NCI-H748 (cell line): ENCODE data around the gene IL17RA.

ENCODE experiments used
- DNase-seq: peaks from one replicate; lab custom pipeline; 2025; ENCODE audit not compliant: unreplicated experiment; lab: John Stamatoyannopoulos, UW

The IL17RA gene

GRCh38 chr22:17083811-17084441, 874 bp upstream of the IL17RA start:
- no peak for DNase-seq

DNA sequence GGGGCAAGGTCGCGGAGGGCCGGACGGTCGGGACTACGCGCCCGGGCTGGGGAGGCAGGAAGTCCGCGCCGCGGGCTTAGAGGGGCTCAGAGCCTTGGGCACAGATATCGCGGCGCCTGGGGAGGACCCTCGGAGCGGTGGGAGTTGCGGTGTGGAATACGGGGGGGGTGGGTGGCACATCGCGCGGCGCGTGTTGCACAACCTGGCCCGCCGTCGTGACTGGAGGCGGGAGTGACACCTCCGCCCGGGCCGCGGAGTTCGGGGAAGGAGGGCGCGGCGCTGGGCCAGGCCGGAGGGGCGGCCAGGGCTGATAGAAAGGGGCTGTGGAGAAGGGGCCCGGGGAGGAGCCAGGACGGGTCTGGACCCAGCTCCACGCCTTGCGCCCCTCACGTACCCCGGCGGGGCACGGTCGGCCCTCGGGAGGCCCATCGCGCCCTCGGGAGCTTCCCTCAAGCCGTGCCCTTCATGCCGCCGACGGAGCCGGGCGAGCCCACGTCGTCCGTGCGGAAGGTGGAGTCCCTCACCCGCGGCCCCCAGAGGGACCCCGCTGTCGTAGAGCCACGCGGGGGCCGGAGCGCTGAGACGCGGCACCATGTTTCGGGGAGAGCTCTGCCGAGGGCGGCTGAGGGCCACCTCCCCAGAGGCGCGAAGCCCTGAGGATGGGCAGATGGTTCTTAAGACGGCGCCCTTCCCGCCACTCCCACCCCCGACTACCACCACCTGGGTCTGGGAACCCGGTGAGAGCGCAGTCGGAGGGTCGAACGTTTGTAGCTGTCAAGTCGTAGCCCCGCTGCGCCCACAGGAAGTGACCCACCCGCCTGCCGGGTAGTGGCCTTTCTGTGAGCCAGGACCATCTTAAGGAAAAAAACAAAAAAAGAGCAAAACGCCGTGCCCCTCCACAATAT, 729 bp downstream of the IL17RA start:
- no peak for DNase-seq

GRCh38 chr22:17086296-17086695, 1.5 kb downstream of the IL17RA start:
- DNase-seq = no peak

DNA sequence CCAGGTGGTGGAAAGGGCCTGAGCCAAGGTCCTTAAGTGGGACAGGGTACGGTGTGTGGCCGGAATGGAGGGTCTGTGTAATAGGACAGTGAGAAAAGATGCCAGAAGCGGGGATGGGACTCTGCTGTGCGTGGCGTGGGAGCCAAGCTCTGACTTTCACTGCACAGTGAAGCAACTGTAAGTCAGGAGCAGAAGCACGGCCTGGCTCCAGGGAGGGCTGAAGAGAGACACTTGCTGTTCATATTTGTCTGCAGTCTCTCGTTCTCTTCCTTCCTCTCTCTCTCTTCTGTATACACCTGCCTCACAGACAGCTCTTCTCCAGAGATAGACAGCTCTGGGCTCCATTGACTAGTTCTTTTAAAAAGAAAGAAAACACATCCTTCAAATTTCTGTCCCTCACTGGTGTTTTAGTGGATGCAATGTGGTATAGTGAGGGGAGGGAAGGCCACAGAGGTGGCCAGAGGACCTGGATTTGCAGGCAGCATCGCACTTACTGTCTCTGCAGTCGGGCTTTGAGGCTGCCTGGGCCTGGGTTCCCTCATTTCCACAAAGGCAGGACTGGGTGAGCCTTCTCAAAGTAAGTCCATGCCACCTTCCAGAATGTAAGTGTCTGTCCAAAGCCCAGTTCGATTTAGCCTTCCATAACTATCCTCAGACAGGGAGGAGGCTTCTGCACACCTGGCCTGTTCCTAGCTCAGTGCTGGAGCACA, 2.1 kb downstream of the IL17RA start:
- DNase-seq = no peak

- no peak for DNase-seq
Observed at GRCh38 chr22:17087498-17088131, 2.8 kb downstream of the IL17RA start.

DNA sequence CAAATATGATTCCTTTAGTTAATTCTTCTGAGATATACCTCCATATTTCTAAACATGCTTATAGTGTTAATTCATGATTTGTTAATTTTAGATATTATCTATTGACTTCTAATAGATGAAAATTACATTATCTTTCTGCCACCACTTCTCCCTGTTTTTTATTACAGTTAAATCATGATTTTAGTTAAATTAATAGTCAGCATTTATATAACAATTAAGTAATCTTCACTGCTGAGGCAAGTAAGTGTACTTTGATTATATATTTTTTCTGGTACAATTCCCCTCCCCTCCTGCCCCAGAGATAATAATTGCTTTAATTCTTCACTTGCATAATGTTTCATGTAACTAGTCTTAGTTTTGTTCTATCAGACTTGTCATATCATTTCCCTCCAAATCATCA, 5.8 kb downstream of the IL17RA start:
- DNase-seq = no peak

DNA sequence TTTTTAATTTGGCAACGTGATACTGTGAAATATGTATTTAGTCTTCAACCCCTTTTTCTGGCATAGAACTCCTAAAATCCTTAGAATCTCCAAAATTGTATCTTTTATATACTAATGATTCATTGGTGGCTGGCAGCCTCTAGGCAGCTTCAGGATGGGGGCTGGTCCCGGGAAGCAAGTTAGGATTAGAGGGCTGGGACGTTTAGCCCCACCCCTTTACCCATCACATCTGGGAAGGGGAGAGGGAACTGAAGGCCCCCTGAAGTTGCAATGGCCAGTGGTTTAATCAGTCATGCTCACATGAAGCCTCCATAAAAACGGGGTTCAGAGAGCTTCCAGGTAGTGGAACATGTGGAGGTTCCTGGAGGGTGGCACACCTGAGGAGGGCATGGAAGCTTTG, 7.1 kb downstream of the IL17RA start:
- no peak for DNase-seq

- no peak for DNase-seq
Observed at GRCh38 chr22:17093081-17093480, 8.3 kb downstream of the IL17RA start.

DNA sequence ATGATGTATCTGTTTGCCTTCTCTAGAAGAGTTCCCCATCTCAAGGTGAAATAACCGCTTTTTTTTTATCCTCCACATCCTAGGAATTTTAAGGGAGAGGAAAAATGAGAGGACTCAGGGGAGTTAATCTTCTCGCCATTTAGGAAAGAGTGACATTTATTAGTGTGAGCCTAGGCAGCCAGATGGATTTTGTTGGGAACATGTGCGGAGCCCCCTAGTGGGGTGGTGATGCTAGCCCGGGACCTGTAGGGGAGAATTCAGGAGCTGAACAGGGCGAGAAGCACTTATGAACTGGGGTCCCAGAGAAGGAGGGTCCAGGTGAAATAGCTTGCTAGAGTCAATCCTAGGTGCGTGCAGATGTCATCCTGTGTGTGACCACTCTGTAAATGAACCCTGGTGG, 10.7 kb downstream of the IL17RA start:
- DNase-seq = peak; percentile 1

DNA sequence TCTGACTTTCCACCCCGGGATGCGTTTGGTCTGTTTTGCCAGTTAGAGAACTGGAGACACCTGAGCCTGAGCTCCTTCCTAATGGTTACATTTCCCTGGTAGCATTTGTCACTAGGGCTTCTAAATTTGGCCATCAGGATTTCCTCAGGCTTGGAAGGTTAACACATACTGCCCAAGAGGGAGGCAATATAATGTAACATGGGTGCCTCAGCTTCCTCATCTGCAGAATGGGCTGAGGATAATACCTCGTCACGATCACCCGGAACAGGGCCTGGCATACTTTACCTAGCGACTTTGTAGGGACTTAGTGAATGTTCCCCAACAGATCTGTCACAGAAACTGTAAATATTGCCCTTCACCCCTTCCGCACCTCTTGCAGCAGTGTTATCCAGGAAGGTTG, 11.3 kb downstream of the IL17RA start:
- DNase-seq = no peak

DNA sequence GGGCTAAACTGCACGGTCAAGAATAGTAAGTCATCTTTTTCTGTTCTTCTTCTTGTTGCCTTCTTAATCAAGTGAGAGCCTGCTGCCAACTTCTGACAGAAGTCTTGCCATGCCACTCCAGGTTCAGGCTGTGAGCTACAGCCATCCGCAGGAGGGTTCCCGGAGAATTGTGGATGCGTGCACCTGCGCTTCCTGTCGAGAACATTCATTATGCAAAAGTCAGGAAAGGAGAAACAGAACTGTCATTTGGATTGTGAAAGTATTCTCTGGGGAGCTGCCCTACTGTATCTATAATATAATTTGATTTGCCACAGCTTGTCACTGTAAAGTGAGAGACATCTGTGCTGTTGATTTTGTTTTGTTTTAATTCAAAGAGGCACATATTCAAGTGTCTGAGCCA, 12.3 kb downstream of the IL17RA start:
- DNase-seq = peak; percentile 32

- DNase-seq = no peak
Observed at GRCh38 chr22:17097701-17098100, 12.9 kb downstream of the IL17RA start.

DNA sequence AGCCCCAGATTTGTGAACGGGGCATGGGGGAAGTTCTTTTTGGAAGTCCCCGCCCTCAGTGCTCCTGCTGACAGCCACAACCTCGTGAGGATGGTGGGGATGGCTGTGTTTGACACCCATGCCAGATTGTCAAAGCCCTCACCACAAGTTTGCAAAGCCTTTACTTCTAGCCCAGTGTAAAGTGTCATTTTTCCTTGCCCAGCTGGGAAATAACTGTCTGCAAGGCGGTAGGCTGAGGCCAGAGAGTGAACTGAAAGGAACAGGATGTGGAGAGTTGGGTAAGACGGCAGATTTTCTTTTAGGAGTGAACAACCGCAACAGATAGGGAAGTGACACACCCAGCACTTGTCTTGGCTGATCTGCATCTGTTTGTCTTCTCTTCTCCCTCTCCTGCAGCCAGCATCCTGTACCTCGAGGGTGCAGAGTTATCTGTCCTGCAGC, 13.6 kb downstream of the IL17RA start:
- no peak for DNase-seq

DNA sequence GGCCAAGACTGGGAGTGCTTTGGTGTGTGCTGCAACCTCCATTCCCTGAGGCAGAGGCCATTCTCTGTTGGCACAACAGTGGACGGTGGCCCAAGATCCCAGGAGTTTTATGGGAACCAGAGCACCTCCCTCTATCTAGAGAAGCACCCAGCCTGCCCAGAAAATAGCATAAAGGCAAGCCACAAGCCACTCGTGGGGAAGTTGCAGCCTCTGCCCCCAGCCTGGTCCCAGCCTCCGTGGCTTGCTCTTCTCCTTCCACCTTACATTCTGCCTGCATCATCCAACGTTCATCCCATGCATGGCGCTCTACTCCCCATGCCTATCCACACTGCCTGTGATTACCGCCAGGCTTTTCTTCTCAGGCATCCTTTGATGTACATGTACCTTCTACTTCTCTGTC, 15.8 kb downstream of the IL17RA start:
- no peak for DNase-seq

GRCh38 chr22:17101475-17102296, 16.9 kb downstream of the IL17RA start:
- no peak for DNase-seq

- DNase-seq = no peak
Observed at GRCh38 chr22:17102297-17102667, 17.5 kb downstream of the IL17RA start.

- no peak for DNase-seq
Observed at GRCh38 chr22:17103351-17103750, 18.6 kb downstream of the IL17RA start.

DNA sequence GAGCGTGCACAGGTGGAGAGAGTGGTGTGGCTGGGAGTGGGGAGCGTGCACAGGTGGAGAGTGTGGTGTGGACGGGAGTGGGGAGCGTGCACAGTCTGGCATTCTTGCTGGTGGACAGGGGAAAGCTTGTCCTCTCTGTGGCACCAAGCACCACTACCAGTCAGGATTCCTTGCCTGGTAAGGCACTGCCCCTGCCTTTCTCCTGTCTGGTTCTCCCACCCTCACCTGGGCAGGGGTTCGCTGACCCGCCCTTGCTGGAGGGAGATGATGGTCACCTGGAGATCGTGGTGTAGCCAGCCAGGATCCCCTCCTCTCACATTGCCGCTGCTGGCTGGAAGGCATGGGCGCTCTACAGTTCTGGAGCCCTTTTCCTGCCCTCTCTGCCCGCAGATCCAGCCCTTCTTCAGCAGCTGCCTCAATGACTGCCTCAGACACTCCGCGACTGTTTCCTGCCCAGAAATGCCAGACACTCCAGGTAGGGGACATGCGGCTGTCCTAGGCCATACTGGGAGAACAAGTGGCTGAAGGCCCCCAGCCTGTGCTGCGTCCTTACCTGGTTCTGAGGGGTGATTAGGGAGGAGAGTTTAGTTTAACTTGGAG, 19.6 kb downstream of the IL17RA start:
- DNase-seq = no peak

DNA sequence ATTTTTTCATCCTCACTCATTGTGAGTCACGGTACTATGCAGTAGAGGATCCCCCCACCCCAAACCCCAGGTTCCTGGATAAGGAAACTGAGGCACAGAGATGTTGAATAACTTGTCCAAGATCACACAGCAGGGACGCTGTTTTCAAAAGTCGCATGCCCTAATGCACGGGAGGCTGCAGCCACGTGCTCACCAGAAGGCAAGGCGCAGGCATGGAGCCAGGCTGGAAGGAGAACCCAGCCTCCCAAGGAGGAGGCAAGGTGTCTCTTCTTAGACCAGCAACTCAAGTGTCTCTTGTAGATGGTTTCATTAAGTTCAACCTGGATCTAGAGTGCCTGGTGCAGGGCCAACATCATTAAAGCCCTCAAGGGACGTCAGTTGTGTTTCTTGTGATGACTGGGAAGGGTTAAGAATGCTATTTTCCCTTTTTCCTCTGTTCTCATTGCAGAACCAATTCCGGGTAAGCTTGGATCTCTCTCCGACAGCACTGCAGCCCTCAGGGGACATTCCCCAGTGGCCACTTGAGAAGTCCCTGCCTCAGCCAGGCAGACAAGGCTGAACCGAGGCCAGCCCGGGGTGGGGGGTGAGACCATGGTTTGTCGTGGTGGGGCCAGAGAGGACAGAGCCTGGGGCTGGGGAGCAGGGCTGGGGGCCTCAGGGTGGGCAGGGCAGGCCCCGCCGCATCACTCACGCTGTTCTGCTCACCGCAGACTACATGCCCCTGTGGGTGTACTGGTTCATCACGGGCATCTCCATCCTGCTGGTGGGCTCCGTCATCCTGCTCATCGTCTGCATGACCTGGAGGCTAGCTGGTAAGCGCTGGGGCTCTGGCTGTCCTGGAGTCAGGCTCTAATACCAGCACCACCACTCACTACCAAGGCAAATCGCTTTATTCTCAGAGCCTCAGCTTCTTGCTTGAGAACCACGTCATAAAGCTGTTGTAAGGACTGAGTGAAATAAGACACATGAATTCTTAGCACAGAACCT, 20.6 kb downstream of the IL17RA start:
- DNase-seq = no peak
